ENCODE measurements around the gene LRRC18. TPM values are rescaled to one million over a fixed set of nuclear protein-coding genes. Genes with fewer than 3 reads are reported as not detected.

The LRRC18 gene
- total RNA-seq, 1 experiment from 2014 or later: not detected

DNA sequence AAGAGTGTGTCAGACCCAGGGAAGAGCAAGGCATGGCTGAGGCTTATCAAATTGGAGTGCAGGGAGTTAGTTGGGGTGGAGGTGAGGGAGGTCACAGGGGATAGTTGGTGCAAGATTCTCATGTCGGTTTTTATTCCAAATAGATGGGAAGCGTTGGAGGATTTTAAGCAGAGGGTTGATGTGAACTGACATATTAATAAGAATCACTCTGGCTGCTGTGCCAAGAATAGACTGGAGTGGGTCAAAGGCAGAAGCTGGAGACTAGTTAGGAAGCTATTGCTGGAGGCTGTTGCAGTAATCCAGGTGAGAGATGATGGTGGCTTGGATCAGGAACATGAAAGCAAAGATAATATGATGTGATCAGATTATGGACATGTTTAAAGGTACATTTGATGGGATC lies 36.5 kb downstream of the LRRC18 start:
- Histone ChIP-seq H2AFZ (no peak overlapping the region), H3K9me2 (ENCODE audit: insufficient read depth) (no peaks in the 10 kb centered on the region), H3K4me1 (replicated peaks; ENCODE audit: insufficient read depth) (no peaks in the 10 kb centered on the region), H4K20me1 (ENCODE audit: insufficient read depth) (no peaks in the 10 kb centered on the region; the same call in 1 of the 2 replicates), H3K27me3 (ENCODE audit: insufficient read depth, low read depth) (peaks cover 67% of the 10 kb centered on the region), H3K4me3 (no peak overlapping the region), H3K36me3 (ENCODE audit: low read depth) (no peaks in the 10 kb centered on the region), H3K4me2 (no peak overlapping the region), H3F3A (ENCODE audit: insufficient read depth, low read depth) (no peaks in the 10 kb centered on the region), H3K27ac (no peak overlapping the region), H3K9me3 (ENCODE audit: insufficient read depth, low read depth) (no peaks in the 10 kb centered on the region), H3K79me2 (ENCODE audit: low read depth) (no peaks in the 10 kb centered on the region)
- ChIA-PET POLR2A (ENCODE audit: unreplicated experiment) (no interaction called here), CTCF (no interaction called here)
- no peak for TF ChIP-seq EZH2 (IDR thresholded peaks at IDR 0.05; ENCODE audit: low read depth)
- TF ChIP-seq, protein P1, sequence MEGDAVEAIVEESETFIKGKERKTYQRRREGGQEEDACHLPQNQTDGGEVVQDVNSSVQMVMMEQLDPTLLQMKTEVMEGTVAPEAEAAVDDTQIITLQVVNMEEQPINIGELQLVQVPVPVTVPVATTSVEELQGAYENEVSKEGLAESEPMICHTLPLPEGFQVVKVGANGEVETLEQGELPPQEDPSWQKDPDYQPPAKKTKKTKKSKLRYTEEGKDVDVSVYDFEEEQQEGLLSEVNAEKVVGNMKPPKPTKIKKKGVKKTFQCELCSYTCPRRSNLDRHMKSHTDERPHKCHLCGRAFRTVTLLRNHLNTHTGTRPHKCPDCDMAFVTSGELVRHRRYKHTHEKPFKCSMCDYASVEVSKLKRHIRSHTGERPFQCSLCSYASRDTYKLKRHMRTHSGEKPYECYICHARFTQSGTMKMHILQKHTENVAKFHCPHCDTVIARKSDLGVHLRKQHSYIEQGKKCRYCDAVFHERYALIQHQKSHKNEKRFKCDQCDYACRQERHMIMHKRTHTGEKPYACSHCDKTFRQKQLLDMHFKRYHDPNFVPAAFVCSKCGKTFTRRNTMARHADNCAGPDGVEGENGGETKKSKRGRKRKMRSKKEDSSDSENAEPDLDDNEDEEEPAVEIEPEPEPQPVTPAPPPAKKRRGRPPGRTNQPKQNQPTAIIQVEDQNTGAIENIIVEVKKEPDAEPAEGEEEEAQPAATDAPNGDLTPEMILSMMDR (conservative IDR thresholded peaks at IDR 0.05): no peak
- intact Hi-C loops (cut with micrococcal nuclease; ENCODE audit: unreplicated experiment): no loop called here
- BruUV-seq (replicated peaks): no TSS peak
- DNase-seq: no peak

DNA sequence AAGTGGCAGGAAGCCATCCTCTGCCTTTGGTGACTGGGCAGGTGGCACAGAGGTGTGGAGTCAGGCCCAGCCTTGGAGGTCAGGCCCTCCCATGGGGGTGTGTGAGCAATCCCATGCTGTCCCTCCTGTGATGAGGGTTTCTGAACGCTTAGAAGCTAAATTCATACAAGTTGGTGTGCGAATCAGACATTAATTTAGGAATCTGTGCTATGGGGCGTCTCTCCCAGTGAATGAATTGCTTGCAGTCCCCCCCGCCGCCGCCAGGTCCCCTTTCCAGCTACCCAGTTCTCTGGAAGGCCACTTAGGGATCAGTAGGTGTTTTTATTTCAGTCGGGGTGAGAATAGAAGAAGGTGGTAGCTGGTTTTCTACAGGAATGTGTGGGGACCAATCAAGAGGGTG lies 37.5 kb downstream of the LRRC18 start:
- Histone ChIP-seq H3K79me2 (ENCODE audit: low read depth) (no peaks in the 10 kb centered on the region), H3F3A (ENCODE audit: insufficient read depth, low read depth) (no peaks in the 10 kb centered on the region), H3K4me2 (no peak overlapping the region), H3K27me3 (ENCODE audit: insufficient read depth, low read depth) (peaks cover 57% of the 10 kb centered on the region), H3K9me3 (ENCODE audit: insufficient read depth, low read depth) (no peaks in the 10 kb centered on the region), H3K36me3 (ENCODE audit: low read depth) (no peaks in the 10 kb centered on the region), H4K20me1 (ENCODE audit: insufficient read depth) (no peaks in the 10 kb centered on the region; the same call in 1 of the 2 replicates), H3K4me3 (no peak overlapping the region), H3K27ac (no peak overlapping the region), H3K9me2 (ENCODE audit: insufficient read depth) (no peaks in the 10 kb centered on the region), H2AFZ (no peak overlapping the region), H3K4me1 (replicated peaks; ENCODE audit: insufficient read depth) (no peaks in the 10 kb centered on the region)
- ChIA-PET POLR2A (ENCODE audit: unreplicated experiment) (no interaction called here), CTCF (no interaction called here)
- TF ChIP-seq EZH2 (IDR thresholded peaks at IDR 0.05; ENCODE audit: low read depth): no peak
- TF ChIP-seq, protein P1 (conservative IDR thresholded peaks at IDR 0.05): peak; percentile 23; the same call in 1 of the 2 replicates
- intact Hi-C loops (cut with micrococcal nuclease; ENCODE audit: unreplicated experiment): no loop called here
- no TSS peak for BruUV-seq (replicated peaks)
- no peak for DNase-seq

DNA sequence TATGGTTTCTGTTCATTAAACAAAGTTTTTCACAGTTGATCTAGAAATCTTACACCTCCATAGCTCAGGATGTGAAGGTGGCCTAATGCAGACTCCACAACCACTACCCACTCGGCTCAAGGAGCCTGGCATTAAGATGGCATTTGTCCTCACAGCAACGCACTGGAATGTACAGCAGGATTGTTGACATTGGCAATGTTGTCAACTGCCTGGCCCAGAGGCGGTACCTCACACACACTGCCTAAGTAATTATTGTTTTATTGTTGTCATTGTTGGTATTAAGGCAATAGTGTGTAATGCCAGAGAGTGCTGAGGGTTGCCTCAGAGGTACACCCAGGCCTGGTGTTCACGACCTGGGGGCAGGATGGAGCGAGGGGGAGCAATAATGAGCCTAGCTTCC lies 38.3 kb downstream of the LRRC18 start:
- ChIA-PET POLR2A (ENCODE audit: unreplicated experiment) (no interaction called here), CTCF (no interaction called here)
- H3K27me3 ChIP-seq (ENCODE audit: insufficient read depth, low read depth): peaks cover 49% of the 10 kb centered on the region
- no peak overlapping the region for H3K4me2 ChIP-seq
- H3K27ac ChIP-seq: no peak overlapping the region
- DNase-seq: no peak
- H2AFZ ChIP-seq: no peak overlapping the region
- no peaks in the 10 kb centered on the region for H3K79me2 ChIP-seq (ENCODE audit: low read depth)
- no peaks in the 10 kb centered on the region for H3K36me3 ChIP-seq (ENCODE audit: low read depth)
- no peaks in the 10 kb centered on the region for H3K9me3 ChIP-seq (ENCODE audit: insufficient read depth, low read depth)
- no peaks in the 10 kb centered on the region for H3F3A ChIP-seq (ENCODE audit: insufficient read depth, low read depth)
- TF ChIP-seq, protein P1 (conservative IDR thresholded peaks at IDR 0.05): no peak
- no peak for TF ChIP-seq EZH2 (IDR thresholded peaks at IDR 0.05; ENCODE audit: low read depth)
- no TSS peak for BruUV-seq (replicated peaks)
- H4K20me1 ChIP-seq (ENCODE audit: insufficient read depth): no peaks in the 10 kb centered on the region; the same call in 1 of the 2 replicates
- H3K9me2 ChIP-seq (ENCODE audit: insufficient read depth): no peaks in the 10 kb centered on the region
- no peaks in the 10 kb centered on the region for H3K4me1 ChIP-seq (replicated peaks; ENCODE audit: insufficient read depth)
- H3K4me3 ChIP-seq: no peak overlapping the region
- intact Hi-C loops (cut with micrococcal nuclease; ENCODE audit: unreplicated experiment): no loop called here
